Endothelial cell of umbilical vein (primary cell): ENCODE data around the gene LCAT. TPM values are rescaled to one million over a fixed set of nuclear protein-coding genes. Genes with fewer than 3 reads are reported as not detected.

ENCODE experiments used
- BruUV-seq: library from RNA; stranded (reverse); fragments of 400-500 nt; replicated peaks from 2 replicates; lab custom pipeline; 2021; lab: Mats Ljungman, UMichigan
- CTCF ChIA-PET: fragments of 300-600, 350-600 bp; sonication (Branson Sonifier 250); formaldehyde crosslinking; loops from one replicate; lab custom pipeline; 2021; ENCODE audit warnings: antibody characterized with exemption, inconsistent platforms; lab: Charles Lee
- POLR2A ChIA-PET: fragments of 300-600, 350-600 bp; sonication (Branson Sonifier 250); formaldehyde crosslinking; loops from one replicate; lab custom pipeline; 2021; ENCODE audit warnings: antibody characterized with exemption, inconsistent platforms; lab: Charles Lee
- DNase-seq: peaks from one replicate; pipeline ENCODE4 v3.0.0-alpha.2; 2011; ENCODE audit warnings: low read depth, low spot score
- FAIRE-seq: peaks from 2 replicates; lab custom pipeline; 2011; peaks lifted over from hg19 to GRCh38; lab: Jason Lieb, UNC
- H2AFZ ChIP-seq: 2 replicates; pipeline ENCODE4 v1.6.0; 2012; ENCODE audit warnings: low read depth, low read length, control low read depth, inconsistent platforms
- H3K27ac ChIP-seq: 2 replicates; pipeline ENCODE4 v1.5.1; 2011; ENCODE audit warnings: low read depth, mild to moderate bottlenecking, control low read depth, low read length, moderate library complexity; ENCODE audit not compliant: insufficient read depth
- H3K27me3 ChIP-seq, 2 experiments: 2 replicates each; pipeline versions ENCODE4 v1.6.0 to v1.6.1; 2011; ENCODE audit warnings: low read length in 2 of 2, mixed read lengths in 1 of 2; ENCODE audit not compliant: control insufficient read depth in 2 of 2, insufficient read depth in 2 of 2
- H3K36me3 ChIP-seq, 2 experiments: 2 replicates in 1 of 2; 3 replicates in 1 of 2; pipeline ENCODE4 v1.5.1; 2011; ENCODE audit warnings: low read length in 2 of 2, mild to moderate bottlenecking in 1 of 2, moderate library complexity in 1 of 2; ENCODE audit not compliant: control insufficient read depth in 2 of 2, insufficient read depth in 2 of 2; ENCODE audit errors: extremely low read depth in 1 of 2
- H3K4me1 ChIP-seq: 3 replicates; pipeline ENCODE4 v1.5.1; 2011; ENCODE audit warnings: mild to moderate bottlenecking, low read length; ENCODE audit not compliant: control insufficient read depth, insufficient read depth; ENCODE audit errors: extremely low read depth
- H3K4me2 ChIP-seq: 2 replicates; pipeline ENCODE4 v1.6.1; 2011; ENCODE audit warnings: low read length, control low read depth, mixed read lengths; ENCODE audit not compliant: insufficient read depth
- H3K4me3 ChIP-seq, 3 experiments: fragments of 200-600 bp in 1 of 3; sonication (generic), shearing (Covaris generic) in 1 of 3; replicated peaks in 1 of 3; 2 replicates each; pipeline ENCODE4 v1.5.1; 2011 to 2016; ENCODE audit warnings: control low read depth in 3 of 3, low read length in 3 of 3, mild to moderate bottlenecking in 2 of 3, inconsistent platforms in 1 of 3, low read depth in 1 of 3, moderate library complexity in 1 of 3; ENCODE audit not compliant: insufficient read depth in 1 of 3
- H3K79me2 ChIP-seq: 2 replicates; pipeline ENCODE4 v1.6.0; 2012; ENCODE audit warnings: low read length, inconsistent platforms; ENCODE audit not compliant: control insufficient read depth, insufficient read depth
- H3K9ac ChIP-seq: replicated peaks from 2 replicates; pipeline ENCODE3; 2011; ENCODE audit warnings: low read length, control low read depth; ENCODE audit not compliant: insufficient read depth; ENCODE audit errors: extremely low read depth
- H3K9me1 ChIP-seq: replicated peaks from 3 replicates; pipeline ENCODE4 v1.6.0; 2011; ENCODE audit warnings: mild to moderate bottlenecking, low read length; ENCODE audit not compliant: control insufficient read depth, insufficient read depth; ENCODE audit errors: extremely low read depth
- H3K9me3 ChIP-seq: replicated peaks from 2 replicates; pipeline ENCODE4 v1.5.1; 2012; ENCODE audit warnings: low read length, inconsistent platforms; ENCODE audit not compliant: control insufficient read depth, insufficient read depth
- H4K20me1 ChIP-seq: replicated peaks from 2 replicates; pipeline ENCODE3; 2011; ENCODE audit warnings: mild to moderate bottlenecking, low read length; ENCODE audit not compliant: control insufficient read depth, insufficient read depth; ENCODE audit errors: extremely low read depth
- EZH2 ChIP-seq: IDR thresholded peaks from 2 replicates; pipeline ENCODE4 v1.6.1; 2012; ENCODE audit warnings: borderline replicate concordance, low read depth, mild to moderate bottlenecking, moderate library complexity, low read length, inconsistent platforms; ENCODE audit not compliant: severe bottlenecking
- FOS ChIP-seq: IDR thresholded peaks from 2 replicates; pipeline ENCODE4 v1.6.1; 2011; ENCODE audit warnings: mild to moderate bottlenecking, low read length, moderate library complexity, borderline replicate concordance; ENCODE audit not compliant: insufficient read depth
- GATA2 ChIP-seq: IDR thresholded peaks from 2 replicates; pipeline ENCODE4 v1.7.0; 2011; ENCODE audit warnings: low read depth, mild to moderate bottlenecking, moderate library complexity, mixed read lengths, low read length; ENCODE audit not compliant: insufficient read length, insufficient read depth
- JUN ChIP-seq: IDR thresholded peaks from 2 replicates; pipeline ENCODE4 v1.6.1; 2011; ENCODE audit warnings: borderline replicate concordance, low read depth; ENCODE audit not compliant: insufficient read length, insufficient read depth
- MAX ChIP-seq: IDR thresholded peaks from 2 replicates; pipeline ENCODE4 v1.6.1; 2011; ENCODE audit not compliant: insufficient read depth, insufficient read length
- MYC ChIP-seq: IDR thresholded peaks from one replicate; pipeline ENCODE4 v1.6.1; 2011; ENCODE audit warnings: mild to moderate bottlenecking, low read depth, low read length
- POLR2A ChIP-seq: IDR thresholded peaks from 2 replicates; pipeline ENCODE4 v1.6.1; 2012; ENCODE audit warnings: low read depth, mild to moderate bottlenecking, control low read depth, low read length
- POLR2AphosphoS5 ChIP-seq: IDR thresholded peaks from 2 replicates; pipeline ENCODE4 v1.6.1; 2012; ENCODE audit warnings: low read depth, mild to moderate bottlenecking, control low read depth, low read length, moderate library complexity; ENCODE audit not compliant: insufficient read depth
- dilution Hi-C: fragments of 300-500 bp; cut with MboI; formaldehyde crosslinking; loops from one replicate; pipeline ENCODE4 v1.15.0; 2019; ENCODE audit warnings: low sequenced_read_pairs; ENCODE audit not compliant: extremely low pct_ligation_motif_present
- intact Hi-C: fragments of 100-400 bp; cut with micrococcal nuclease; formaldehyde crosslinking; loops from one replicate; pipeline ENCODE4 v1.10.0; 2022
- polyA plus RNA-seq, 4 experiments: library from polyadenylated mRNA; depleted of rRNA in 3 of 4; stranded (reverse) in 3 of 4; unstranded in 1 of 4; fragments of >200 nt; gene quantifications; 2 replicates each; pipeline versions ENCODE4 v1.2.1 to v1.2.3, GENCODE V29; 2011 to 2012; ENCODE audit warnings: missing spikeins in 1 of 4
- total RNA-seq: library from RNA; stranded (reverse); gene quantifications from 2 replicates; pipeline ENCODE4 v1.2.3, GENCODE V29; 2021
- TF ChIP-seq, protein P1 (sequence below), 2 donors: IDR thresholded peaks; 1 replicate in 1 of 2; 2 replicates in 1 of 2; pipeline ENCODE4 v1.5.1; 2011; ENCODE audit warnings: low read length in 2 of 2, mild to moderate bottlenecking in 2 of 2, moderate library complexity in 2 of 2, control low read depth in 1 of 2, inconsistent platforms in 1 of 2, low read depth in 1 of 2; ENCODE audit not compliant: insufficient read depth in 1 of 2; ENCODE audit errors: extremely low read depth in 1 of 2

The LCAT gene
- total and polyA plus RNA-seq, 2 donors (not counting 3 experiments of a cell fraction or from before 2014, with no cell fraction given): 22.6 to 46.1 TPM

- Histone ChIP-seq H3K4me2 (no peak overlapping the region), H3K9ac (no peak overlapping the region), H3K79me2 (peaks cover 21% of the 10 kb centered on the region), H3K4me1 (peaks cover 20% of the 10 kb centered on the region), H3K36me3 (no peaks in the 10 kb centered on the region), H3K27ac (no peak overlapping the region), H3K9me3 (no peaks in the 10 kb centered on the region), H2AFZ (no peak overlapping the region), H3K27me3 (no peaks in the 10 kb centered on the region), H3K9me1 (no peaks in the 10 kb centered on the region), H4K20me1 (no peaks in the 10 kb centered on the region), H3K4me3 (no peak overlapping the region)
- FAIRE-seq (no peak), DNase-seq (no peak)
- CTCF ChIA-PET: interaction anchor here (0.9 to 2.0 kb wide), 3 partner anchors 10 to 259 kb away, joined by 3 to 4 read pairs (median 3); no protein-coding TSS in a partner anchor
- intact Hi-C loops (no loop called here), dilution Hi-C loops (no loop called here)
- POLR2A ChIA-PET: no interaction called here
- TF ChIP-seq POLR2A (no peak), POLR2AphosphoS5 (no peak), GATA2 (no peak), MAX (no peak), JUN (no peak), FOS (no peak), EZH2 (no peak), MYC (no peak)
- TF ChIP-seq, protein P1, sequence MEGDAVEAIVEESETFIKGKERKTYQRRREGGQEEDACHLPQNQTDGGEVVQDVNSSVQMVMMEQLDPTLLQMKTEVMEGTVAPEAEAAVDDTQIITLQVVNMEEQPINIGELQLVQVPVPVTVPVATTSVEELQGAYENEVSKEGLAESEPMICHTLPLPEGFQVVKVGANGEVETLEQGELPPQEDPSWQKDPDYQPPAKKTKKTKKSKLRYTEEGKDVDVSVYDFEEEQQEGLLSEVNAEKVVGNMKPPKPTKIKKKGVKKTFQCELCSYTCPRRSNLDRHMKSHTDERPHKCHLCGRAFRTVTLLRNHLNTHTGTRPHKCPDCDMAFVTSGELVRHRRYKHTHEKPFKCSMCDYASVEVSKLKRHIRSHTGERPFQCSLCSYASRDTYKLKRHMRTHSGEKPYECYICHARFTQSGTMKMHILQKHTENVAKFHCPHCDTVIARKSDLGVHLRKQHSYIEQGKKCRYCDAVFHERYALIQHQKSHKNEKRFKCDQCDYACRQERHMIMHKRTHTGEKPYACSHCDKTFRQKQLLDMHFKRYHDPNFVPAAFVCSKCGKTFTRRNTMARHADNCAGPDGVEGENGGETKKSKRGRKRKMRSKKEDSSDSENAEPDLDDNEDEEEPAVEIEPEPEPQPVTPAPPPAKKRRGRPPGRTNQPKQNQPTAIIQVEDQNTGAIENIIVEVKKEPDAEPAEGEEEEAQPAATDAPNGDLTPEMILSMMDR (IDR thresholded peaks at IDR 0.05; ENCODE audit: extremely low read depth in 1 of 2, insufficient read depth in 1 of 2, low read depth in 1 of 2, low read length in 2 of 2): no peak
- no TSS peak for BruUV-seq
These were observed 27.2 kb upstream of the LCAT start for GRCh38 chr16:67971111-67971510.
